Mesothelial cell of epicardium (in vitro differentiated cells): ENCODE measurements around the gene CCND1. TPM values are rescaled to one million over a fixed set of nuclear protein-coding genes. Genes with fewer than 3 reads are reported as not detected.
A peak's percentile ranks its signal among the peaks of the same experiment; 100 is the strongest.

ENCODE experiments used
- DNase-seq, 2 experiments: peaks; one replicate each; pipeline ENCODE4 v3.0.0; 2021; ENCODE audit warnings: low spot score in 2 of 2; ENCODE audit not compliant: unreplicated experiment in 2 of 2
- H3K27ac Mint-ChIP-seq: 2 replicates; pipeline ENCODE4 v1.8.0; 2021; ENCODE audit warnings: mixed read lengths
- H3K27me3 Mint-ChIP-seq: 2 replicates; pipeline ENCODE4 v1.8.0; 2021; ENCODE audit warnings: low read depth, mixed read lengths
- H3K36me3 Mint-ChIP-seq: 2 replicates; pipeline ENCODE4 v1.8.0; 2021; ENCODE audit warnings: mixed read lengths
- H3K4me1 Mint-ChIP-seq: 2 replicates; pipeline ENCODE4 v1.8.0; 2021; ENCODE audit warnings: mixed read lengths
- H3K4me3 Mint-ChIP-seq: 2 replicates; pipeline ENCODE4 v1.8.0; 2021; ENCODE audit warnings: mild to moderate bottlenecking, moderate library complexity, mixed read lengths
- H3K9me3 Mint-ChIP-seq: 2 replicates; pipeline ENCODE4 v1.8.0; 2021; ENCODE audit warnings: mixed read lengths
- CTCF ChIP-seq: fragments of 200-600 bp; sonication (generic); IDR thresholded peaks from one replicate; pipeline ENCODE4 v1.5.0; 2021; ENCODE audit warnings: antibody characterized with exemption; ENCODE audit not compliant: unreplicated experiment
- total RNA-seq: library from RNA; stranded (reverse); gene quantifications from 3 replicates; pipeline ENCODE4 v1.2.1, GENCODE V29; 2021

The CCND1 gene
- total RNA-seq, 1 donor from 2014 or later = 224 TPM

DNA sequence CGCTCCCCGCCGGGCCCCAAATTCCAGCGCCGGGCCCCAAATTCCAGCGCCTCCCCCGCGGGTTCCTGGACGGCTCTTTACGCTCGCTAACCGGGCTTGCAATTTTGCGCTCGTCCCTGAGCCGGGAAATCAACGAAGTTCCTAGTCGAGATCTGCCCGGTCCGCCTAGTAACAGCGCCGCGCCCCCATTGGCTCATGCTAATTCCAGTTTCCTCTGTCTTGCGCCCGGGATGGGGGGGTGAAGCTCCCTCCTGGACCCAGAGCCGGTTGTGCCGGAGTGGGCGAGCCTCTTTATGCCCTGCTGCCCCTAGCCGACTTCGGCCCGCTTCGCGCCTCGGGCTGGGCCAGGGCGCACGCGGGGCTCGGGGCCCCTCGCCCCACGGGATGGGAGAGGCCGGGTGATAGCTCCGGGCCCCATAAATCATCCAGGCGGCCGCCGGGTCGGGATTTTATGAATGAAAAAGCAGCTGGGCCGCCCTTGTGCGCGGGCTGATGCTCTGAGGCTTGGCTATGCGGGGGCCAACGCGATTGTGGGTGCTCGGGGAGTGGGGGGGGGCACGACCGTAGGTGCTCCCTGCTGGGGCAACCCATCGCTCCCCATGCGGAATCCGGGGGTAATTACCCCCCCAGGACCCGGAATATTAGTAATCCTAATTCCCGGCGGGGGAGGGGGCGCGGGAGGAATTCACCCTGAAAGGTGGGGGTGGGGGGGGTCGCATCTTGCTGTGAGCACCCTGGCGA is 1.8 kb upstream of the CCND1 start:
- Mint-ChIP-seq H3K9me3 (no peaks in the 10 kb centered on the region), H3K27me3 (peaks cover 20% of the 10 kb centered on the region), H3K4me3 (peak overlapping the region; percentile 96), H3K36me3 (no peaks in the 10 kb centered on the region), H3K4me1 (peaks cover 50% of the 10 kb centered on the region), H3K27ac (peak overlapping the region; percentile 78)
- peak; percentile 24 for TF ChIP-seq CTCF
- DNase-seq = peak; percentile 85 to 94

DNA sequence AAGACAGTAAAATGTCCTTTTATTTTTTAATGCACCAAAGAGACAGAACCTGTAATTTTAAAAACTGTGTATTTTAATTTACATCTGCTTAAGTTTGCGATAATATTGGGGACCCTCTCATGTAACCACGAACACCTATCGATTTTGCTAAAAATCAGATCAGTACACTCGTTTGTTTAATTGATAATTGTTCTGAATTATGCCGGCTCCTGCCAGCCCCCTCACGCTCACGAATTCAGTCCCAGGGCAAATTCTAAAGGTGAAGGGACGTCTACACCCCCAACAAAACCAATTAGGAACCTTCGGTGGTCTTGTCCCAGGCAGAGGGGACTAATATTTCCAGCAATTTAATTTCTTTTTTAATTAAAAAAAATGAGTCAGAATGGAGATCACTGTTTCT is 1.1 kb upstream of the CCND1 start:
- Mint-ChIP-seq H3K4me3 (peak overlapping the region; percentile 96), H3K4me1 (peaks cover 50% of the 10 kb centered on the region), H3K27ac (peak overlapping the region; percentile 79), H3K36me3 (no peaks in the 10 kb centered on the region), H3K9me3 (no peaks in the 10 kb centered on the region), H3K27me3 (peaks cover 20% of the 10 kb centered on the region)
- TF ChIP-seq CTCF = no peak
- no peak for DNase-seq

GRCh38 chr11:69640260-69640994 is 529 bp upstream of the CCND1 start:
- peak in 1 of 2 experiments; percentile 57 for DNase-seq
- Mint-ChIP-seq H3K4me3 (peak overlapping the region; percentile 96), H3K4me1 (peaks cover 50% of the 10 kb centered on the region), H3K27me3 (peaks cover 20% of the 10 kb centered on the region), H3K27ac (peak overlapping the region; percentile 79), H3K36me3 (no peaks in the 10 kb centered on the region), H3K9me3 (no peaks in the 10 kb centered on the region)
- TF ChIP-seq CTCF = no peak

- no peak for TF ChIP-seq CTCF
- Mint-ChIP-seq H3K27ac (peak overlapping the region; percentile 88), H3K9me3 (no peaks in the 10 kb centered on the region), H3K36me3 (no peaks in the 10 kb centered on the region), H3K4me1 (peaks cover 37% of the 10 kb centered on the region), H3K27me3 (peaks cover 19% of the 10 kb centered on the region), H3K4me3 (peak overlapping the region; percentile 96)
- DNase-seq = no peak
Measured at GRCh38 chr11:69641681-69642548, 959 bp downstream of the CCND1 start.

GRCh38 chr11:69642549-69642912 is 1.6 kb downstream of the CCND1 start:
- TF ChIP-seq CTCF = no peak
- peak overlapping the region; percentile 96 for H3K4me3 Mint-ChIP-seq
- peaks cover 34% of the 10 kb centered on the region for H3K4me1 Mint-ChIP-seq
- no peaks in the 10 kb centered on the region for H3K36me3 Mint-ChIP-seq
- H3K27me3 Mint-ChIP-seq = peaks cover 16% of the 10 kb centered on the region
- DNase-seq = peak in 1 of 2 experiments; percentile 62
- H3K9me3 Mint-ChIP-seq = no peaks in the 10 kb centered on the region
- no peak overlapping the region for H3K27ac Mint-ChIP-seq
